NCI-H2196 treated with DMSO at 0.1 percent for 48 hours (cell line): ENCODE measurements around the gene ADAMTS12.

Source experiments
- DNase-seq: peaks from one replicate; lab custom pipeline; 2025; ENCODE audit not compliant: unreplicated experiment; lab: John Stamatoyannopoulos, UW

Gene ADAMTS12

DNA sequence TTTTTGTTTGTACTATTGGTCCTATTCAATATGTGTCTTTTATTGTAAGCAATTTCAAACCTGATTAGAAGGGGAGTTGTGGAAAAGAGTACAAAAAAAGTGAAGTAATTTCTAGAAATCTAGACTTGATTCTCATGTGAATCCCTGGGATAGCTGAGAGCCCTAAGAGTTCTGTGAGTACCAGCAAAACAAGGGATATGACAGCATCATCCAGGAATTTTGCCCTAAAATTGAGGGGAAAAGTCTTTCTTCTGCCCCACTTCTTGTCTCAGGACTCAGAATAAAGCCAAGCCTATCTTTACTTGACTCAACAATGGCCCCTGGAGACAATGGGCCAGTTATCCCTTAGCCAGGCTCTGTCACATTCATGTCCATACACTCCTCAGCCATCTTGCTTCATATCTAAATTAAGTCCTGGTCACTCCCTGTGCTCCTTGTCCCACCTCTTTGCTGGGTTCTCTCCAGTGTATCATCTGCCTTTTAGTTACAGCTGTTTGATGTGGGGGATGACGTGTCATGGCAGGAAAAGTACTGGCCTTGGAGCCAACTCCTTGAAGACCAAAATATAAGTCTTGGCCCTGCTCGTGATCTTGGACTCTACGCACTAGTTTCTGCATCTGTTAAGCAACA lies 81.2 kb downstream of the ADAMTS12 start:
- DNase-seq = no peak

DNA sequence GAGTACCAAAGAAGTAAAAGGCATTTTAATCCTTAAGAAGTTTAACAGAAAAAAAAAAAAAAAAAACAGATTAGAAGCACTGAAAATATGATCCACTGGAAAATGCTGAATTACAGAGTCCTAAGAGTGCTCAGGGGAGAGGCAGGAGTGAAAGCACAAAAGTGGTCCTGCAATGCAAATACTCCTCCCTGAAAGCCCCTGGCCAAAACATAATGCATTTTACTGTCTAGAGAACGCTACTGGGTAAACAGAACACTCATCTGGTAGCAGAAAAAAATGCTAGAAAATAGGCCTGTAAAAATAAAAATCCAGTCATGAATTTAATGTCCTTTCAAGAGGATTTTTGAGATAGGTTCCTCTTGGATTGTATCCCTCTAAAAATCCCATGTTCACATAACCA lies 81.9 kb downstream of the ADAMTS12 start:
- DNase-seq = no peak

DNA sequence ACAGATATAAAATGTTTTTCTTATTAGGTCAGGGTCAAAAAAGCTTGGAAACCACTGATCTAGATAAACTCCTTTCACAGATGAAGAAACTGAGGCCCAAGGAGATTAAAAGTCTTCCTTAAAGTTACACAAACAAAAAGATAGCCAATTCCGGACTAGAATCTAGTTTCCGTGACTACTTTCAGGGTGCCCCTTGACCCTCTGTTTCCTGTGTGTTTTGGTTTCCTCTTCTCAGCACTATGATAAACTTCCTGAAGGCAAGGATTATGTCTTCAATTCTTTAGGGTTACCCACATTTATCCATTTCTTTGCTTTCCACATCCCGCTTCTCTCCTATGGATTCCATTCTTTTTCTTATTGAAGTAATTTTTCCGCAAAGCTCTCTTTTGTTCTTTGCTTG lies 83.1 kb downstream of the ADAMTS12 start:
- DNase-seq = no peak

DNA sequence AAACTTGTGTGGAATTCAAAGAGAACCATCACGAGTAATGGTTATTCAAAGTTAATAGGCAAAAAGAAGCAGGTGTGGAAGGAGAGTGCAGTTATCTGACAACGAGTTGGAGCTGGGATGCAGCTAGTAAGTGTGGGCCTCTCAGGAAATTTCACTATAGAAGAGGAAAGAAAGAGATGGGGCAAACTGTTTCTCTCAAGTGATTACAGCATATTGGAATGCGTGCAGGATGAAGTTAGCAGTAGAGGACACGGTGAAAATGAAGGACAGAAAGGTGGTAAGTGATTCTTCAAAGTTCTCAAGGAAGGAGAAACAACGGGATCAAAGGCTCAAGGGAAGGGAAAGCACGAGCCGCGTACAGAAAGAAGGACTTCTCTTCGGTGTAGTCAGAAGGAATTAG lies 84.0 kb downstream of the ADAMTS12 start:
- no peak for DNase-seq

DNA sequence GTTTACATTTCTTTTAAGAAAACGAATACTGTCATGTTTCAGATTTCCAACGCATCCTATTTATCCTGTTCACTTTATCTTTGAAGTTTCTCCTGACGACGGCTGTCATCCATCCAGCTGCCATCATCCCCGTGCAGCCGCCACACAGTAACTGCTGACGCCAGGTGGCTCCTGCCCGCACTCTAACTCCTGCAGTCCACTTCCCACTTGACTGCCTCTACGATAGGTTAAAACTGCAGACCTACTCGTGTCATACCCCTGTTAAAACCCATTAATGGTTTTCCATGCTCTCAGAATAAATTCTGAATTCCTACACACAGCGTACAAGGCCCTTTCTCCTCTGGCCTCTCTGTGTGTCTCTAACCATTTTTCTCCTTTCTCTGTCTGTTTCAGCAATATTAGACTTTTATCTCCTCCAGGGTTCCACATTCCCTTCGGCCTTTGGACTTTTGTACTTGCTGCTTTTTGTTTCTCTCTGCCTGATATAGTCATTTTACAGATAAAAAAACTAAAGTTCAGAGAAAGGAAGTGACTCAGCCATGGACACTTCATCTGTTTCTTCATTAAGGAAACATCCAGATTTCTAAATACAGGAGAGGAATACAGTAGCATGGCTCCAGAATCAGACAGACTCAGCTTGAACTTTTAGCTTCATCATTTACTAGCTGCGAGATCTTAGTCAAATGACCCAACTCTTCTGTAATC lies 84.9 kb downstream of the ADAMTS12 start:
- no peak for DNase-seq

DNA sequence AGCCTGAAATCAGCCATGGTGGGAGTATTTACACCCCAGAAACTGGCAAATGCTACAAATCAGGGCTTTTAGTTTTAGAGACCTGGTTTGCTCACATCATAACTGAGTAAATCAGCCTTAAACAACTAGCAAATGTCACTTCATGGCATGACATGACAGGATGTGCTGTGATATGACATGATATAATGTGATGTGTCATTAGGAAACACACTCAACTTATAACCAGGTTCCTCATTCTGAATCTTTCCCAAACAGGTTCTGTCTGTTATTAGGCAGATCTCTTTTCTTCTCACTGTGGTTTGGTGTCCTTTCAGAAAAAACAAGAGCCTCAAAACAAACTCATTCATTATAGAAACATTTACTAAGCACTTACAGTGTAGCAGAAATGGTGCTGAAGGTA lies 90.5 kb downstream of the ADAMTS12 start:
- no peak for DNase-seq

DNA sequence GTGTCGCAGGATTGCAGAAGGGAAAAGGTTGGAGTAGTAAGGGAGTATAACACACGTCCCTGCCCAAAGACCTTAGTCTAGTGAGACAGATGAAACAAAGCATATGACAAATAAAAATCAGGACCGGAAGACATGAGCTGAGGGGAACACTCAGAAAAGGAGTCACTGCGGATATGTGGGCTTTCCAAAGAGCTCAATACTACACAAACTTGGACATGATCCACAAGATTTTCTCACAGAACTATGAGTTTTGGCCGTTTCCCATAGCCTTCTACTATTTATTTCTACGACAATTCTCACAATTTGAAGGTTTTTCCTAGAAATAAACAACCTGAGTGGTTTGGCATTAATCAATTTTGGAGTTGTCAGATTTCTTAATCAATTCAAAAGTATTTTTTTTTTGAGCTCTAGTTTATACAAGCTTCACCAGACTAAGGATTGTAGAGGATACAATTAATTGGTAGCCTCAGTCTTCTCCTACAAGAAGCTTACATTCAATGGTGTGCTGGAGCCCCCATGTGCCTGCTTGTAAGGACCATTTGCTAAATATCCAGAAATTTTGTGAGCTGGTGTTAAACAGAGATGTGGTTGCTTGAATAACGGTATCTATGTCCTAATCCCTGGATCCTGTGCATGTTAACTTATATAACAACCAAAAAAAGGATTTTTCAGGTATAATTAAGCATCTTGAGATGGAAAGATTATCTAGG lies 91.4 kb downstream of the ADAMTS12 start:
- DNase-seq = no peak

DNA sequence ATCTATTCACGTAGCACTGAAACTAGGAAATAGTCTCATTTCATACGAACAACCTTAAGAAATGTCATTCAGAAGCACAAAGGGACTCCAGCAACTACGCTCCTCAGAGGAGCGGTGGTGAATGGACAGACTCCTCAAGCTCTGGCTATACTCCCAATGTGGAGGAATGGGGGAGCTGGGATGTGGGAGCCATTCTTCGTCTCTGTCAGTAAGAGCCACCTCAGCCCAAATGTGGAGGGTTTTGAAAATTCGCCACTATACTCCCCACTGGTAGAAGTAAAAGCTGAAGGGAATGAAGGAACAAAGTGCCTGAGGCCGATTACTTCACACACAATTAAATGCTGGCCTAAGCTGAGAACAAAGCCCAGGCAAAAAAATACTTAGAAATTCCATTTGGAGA lies 96.3 kb downstream of the ADAMTS12 start:
- DNase-seq = no peak

DNA sequence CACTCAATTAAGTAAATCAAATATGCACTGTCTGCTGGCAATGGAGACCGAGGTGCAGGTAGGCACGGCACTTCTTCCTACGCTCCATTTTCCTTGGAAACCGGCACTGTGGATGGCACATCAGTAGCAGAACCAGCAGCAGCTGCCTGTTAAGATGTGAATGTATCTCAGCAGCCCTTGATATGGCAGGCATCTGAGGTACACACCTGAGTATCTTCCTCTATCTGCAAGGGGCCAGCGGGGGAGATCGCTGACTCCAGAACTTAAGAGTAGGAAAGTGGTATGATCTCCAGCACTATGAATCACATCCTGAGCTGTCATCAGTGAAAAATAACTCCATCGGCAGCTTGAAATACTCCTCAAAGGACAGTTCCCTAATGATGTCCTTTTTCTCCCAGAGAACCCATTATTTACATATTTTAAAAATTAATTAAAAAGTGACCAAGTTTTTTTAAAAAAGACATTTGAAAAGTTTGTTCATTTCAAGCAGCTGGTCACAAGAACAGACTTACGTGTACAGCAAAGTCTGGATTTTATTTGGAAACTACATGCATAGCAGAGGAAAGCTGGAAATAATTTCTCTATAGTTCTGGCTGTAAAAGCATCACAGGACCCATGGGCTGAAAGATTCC lies 97.1 kb downstream of the ADAMTS12 start:
- no peak for DNase-seq

DNA sequence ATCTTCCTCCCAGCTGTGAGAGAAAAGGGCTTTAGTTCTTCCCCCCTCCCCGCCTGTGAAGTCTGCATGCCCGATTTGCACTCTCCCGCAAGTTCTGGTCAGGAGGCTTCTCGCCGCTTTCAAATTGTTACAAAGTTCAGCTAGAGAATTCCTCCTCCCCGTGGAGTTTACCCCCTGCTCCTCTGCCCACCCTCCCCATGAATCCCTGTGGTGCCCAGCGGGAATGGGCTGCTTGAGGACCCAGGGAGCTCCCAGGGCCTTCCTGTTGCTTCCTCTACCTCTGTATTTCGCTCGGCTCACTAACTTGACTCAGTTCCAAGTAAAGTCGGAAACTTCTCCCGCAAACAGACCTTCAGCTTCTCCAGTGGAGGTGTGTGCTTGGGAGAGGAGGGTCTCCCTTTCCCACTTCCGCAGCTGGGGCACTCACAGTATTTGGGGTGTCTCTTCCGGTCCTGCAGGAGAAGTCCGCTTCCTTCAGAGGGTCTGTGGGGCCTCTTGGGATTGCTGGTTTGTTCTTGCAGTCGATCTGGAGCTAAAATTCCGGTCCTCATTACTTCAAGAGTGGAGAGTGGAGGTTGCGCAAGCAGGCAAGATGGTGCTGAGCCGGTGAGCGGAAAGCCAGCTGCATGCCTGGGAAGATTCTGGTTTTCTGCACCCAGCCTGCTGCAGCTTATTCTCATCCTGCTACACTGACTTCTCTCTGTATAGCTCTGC lies 97.8 kb downstream of the ADAMTS12 start:
- DNase-seq = no peak

DNA sequence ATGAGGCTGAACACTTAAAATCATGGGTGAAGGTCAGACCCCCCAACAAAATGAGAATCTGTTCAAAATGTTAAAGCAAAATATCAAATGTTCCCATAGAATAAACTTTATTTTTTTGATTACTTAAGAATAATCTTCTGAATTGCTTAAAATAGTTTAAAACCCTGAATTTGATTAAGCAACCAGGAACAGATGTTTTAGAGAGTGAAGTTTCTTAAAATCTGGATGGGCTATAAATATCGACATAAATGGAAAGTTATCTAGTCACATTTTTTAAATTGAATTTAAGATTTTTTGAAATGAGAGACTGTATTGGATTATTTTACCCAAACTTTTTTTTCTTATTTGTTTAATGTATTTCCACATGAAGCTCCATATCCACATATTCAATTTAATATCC lies 98.5 kb downstream of the ADAMTS12 start:
- no peak for DNase-seq

DNA sequence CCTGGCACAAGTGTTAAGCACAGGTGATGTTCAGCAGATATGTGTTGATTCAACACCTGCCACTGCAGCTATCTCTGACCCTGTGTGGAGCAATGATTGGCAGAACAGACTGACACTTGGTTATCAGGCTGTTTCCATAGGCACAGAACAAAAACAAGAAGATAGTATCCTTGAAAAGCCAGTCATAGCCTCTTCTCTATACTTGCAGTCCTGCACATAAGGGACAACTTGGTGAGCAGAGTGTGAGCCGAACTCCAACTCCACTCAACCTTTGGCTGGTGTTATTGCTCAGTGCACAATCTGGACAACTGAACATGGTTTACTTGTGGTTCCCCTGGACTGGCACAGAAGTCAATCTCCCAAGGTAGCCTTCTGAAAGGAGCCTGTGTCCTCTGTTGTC lies 99.2 kb downstream of the ADAMTS12 start:
- DNase-seq = no peak

DNA sequence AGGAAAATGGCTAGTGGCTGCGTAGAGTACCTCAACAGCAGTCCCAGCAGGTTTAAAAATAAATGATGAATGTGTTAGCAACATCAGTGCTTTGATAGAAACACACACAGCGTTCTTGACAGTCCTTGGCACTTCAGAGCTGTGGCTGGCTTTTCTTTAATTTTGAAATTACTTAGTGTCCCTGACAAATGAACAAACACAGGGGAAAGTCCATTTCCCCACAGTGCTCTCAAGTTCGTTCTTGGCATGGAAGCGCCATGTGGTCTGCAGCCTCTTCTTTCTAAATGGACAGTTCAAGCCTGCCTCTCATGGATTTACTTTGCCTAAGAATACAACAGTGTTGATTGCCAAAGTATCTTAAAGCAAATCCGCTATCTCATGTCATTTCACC lies 102.2 kb downstream of the ADAMTS12 start:
- DNase-seq = no peak

DNA sequence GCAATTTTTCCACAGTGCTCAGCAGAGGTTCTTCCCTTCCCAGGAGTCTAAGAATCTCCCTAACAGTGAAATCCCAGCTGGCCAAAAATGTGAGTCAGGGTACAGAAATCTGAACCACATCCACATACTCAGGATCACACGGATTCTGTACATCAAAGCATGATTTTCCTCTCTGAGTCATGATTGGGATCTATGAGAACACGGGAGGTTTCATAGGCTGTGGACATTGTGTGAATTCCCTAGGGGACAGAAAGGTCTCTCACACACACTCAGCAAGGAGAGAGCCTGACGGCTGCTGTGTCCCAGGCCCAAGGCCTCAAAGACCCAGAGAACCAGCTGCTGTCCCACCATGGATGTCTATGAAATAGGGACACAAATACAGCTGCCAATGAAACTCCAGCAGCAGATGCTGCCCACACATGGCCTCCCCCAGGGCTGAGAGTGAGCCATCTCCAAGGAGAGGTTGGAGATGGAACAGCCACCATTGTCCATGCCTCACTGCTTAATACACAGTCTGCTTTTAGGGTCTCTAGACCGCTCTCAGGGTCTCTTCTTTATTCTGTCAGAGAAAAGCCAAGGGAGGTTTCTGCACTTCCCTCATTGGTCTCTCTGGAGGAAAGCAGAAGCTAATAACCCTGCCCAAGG lies 102.7 kb downstream of the ADAMTS12 start:
- DNase-seq = no peak

DNA sequence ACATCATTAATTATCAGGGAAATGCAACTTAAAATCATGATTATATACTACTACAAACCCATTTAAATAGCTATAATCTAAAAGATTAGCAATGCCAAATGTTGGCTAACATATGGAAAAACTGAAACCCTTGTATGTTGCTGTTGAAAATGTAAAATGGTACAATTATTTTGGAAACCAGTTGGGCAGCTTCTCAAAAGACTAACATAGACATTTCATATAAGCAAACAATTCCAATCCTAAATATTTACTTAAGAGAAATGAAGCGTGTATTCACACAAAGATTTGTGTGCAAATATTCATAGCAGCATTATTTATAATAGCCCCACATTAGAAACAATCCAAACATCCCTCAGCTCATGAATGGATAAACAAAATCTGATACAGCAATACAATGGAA lies 106.2 kb downstream of the ADAMTS12 start:
- no peak for DNase-seq

DNA sequence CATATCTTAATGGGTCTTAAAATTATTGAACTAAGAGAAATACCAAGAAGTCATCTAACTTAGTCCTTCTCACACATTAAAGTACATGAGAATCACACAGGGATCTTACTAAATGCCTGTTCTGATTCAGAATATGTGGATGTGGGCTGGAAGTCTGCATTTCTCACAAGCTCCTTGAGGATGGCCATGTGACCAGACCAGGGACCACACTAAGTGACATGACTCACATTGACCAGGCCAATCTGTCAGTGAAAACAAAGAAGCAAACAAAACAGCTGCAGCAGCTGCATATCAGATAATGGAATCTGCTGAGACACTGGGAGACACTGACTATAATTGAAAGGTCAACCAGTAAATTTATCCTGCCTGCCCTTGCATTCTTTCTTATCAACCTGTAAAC lies 110.5 kb downstream of the ADAMTS12 start:
- DNase-seq = no peak

DNA sequence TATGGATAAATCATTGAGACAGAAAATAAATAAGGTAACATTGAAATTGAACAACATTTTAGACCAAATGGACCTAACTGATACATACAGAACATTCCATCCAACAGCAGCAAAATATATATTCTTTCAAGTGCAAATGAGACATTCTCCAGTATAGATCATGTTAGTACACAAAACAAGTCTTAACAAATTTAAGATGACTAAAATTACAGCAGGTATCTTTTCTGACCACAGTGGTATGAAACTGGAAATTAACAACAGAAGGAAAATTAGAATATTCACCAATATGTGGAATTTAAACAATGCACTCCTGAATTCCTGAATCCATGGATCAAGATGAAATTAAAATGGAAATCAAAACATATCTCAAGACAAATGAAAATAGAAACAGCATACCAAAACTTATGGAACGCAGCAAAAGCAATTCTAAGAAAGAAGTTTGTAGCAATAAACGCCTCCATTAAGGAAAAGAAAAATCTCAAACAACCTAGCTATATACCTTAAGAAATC lies 115.6 kb downstream of the ADAMTS12 start:
- DNase-seq = no peak

DNA sequence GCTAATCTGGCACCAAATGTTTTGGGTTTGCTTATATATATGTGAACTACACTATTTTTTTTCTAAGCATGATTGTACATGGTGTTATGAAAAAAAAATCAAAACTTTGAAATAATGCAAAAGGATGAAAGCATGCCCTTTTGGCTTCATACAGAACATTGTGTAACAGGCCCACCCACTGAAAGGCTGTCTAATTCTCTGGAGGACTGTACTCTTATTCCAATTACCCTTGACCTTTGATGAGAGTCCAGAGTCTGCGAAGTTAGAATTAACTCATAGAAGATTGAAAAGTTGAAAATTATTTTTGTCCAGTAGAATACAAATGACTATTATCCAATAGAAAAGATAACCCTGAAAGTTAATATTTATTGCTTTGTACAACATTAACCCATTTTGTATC lies 117.4 kb downstream of the ADAMTS12 start:
- no peak for DNase-seq

DNA sequence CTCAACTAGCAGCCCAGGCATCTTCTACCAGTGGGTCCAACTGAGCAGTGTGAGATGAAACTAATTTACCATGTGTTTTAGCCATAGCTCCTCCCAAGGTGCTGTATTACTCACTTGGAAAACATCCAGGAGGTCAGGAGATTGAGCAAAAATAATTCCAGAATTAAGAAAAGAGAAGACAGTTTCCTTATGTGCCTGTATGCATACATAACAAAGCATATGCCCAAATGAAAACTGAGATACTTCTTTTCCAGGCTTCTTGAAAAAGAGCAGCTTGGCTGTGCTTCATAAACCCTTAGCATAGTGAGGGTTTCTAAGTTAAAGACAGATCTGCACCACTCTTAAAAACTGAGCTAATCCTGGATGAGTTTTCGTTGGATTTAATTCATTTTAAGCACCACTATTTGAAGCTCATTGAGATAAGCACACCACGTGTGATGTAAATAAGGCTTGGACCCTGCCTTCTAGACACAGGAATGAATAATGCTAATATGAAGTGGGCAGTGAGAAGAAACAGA lies 119.4 kb downstream of the ADAMTS12 start:
- DNase-seq = no peak

DNA sequence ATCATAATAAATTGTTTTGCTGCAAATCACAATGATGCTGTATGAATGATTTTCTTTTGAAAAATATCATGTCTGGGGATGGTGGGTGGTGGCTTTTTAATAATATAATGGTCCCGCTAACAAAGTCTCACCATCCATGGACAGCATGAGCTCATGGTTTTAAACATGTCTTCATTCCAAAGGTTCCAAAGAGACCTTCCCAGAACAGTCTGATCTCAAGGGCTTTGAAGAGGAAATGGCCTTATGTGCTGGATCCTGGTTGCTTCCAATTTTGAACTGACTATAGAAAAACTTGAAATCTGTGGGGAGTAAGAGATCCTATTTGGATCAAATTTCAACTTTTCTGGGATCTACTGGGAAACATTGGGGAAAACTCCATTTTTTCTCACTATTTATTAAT lies 121.8 kb downstream of the ADAMTS12 start:
- DNase-seq = no peak
